ENCODE measurements around the gene LRRK2.
"Not testable (repeated sequence)": the region's sequence is repeated elsewhere in the genome, so short reads cannot be mapped to it uniquely, and the experiment has no call there.

The LRRK2 gene

GRCh38 chr12:40330180-40330579 lies 105.4 kb downstream of the LRRK2 start:
- peaks cover 27% of the 10 kb centered on the region for H3K9me3 Mint-ChIP-seq
- H3K36me3 Mint-ChIP-seq (ENCODE audit: low read depth) = peaks cover 83% of the 10 kb centered on the region
- no peaks in the 10 kb centered on the region for H3K27me3 Mint-ChIP-seq
- no peaks in the 10 kb centered on the region for H3K4me1 Mint-ChIP-seq (ENCODE audit: low read depth)
- no peak overlapping the region for H3K4me3 Mint-ChIP-seq
- intact Hi-C loops (cut with micrococcal nuclease) = no loop called here
- no peak overlapping the region for H3K27ac Mint-ChIP-seq

GRCh38 chr12:40331886-40332285 lies 107.1 kb downstream of the LRRK2 start:
- Mint-ChIP-seq H3K27me3 (no peaks in the 10 kb centered on the region), H3K27ac (no peak overlapping the region), H3K9me3 (peaks cover 27% of the 10 kb centered on the region), H3K4me1 (ENCODE audit: low read depth) (no peaks in the 10 kb centered on the region), H3K36me3 (ENCODE audit: low read depth) (peaks cover 87% of the 10 kb centered on the region), H3K4me3 (no peak overlapping the region)
- intact Hi-C loops (cut with micrococcal nuclease) = no loop called here

DNA sequence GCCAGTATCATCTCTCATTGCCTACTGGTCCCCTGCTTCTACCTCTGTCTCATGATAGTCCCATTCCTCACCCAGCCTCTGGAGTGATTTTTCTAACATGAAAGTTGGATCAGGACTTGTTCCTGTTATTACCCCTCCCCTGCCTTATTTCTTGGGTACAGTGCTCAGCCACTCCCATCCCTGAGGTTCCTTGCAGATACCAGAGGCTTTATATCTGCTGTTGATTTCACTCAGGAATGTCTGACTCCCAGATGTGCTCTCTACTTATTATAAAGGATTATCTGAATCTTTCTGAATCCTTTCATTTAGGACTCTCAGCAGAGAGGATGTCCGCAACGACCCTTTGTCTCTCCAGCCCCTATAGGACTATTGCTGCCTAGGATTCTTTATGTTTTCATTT lies 111.2 kb downstream of the LRRK2 start:
- no peaks in the 10 kb centered on the region for H3K27me3 Mint-ChIP-seq
- peaks cover 76% of the 10 kb centered on the region for H3K36me3 Mint-ChIP-seq (ENCODE audit: low read depth)
- intact Hi-C loops (cut with micrococcal nuclease) = no loop called here
- H3K4me1 Mint-ChIP-seq (ENCODE audit: low read depth) = no peaks in the 10 kb centered on the region
- H3K9me3 Mint-ChIP-seq = peaks cover 3% of the 10 kb centered on the region
- H3K27ac Mint-ChIP-seq = no peak overlapping the region
- no peak overlapping the region for H3K4me3 Mint-ChIP-seq

DNA sequence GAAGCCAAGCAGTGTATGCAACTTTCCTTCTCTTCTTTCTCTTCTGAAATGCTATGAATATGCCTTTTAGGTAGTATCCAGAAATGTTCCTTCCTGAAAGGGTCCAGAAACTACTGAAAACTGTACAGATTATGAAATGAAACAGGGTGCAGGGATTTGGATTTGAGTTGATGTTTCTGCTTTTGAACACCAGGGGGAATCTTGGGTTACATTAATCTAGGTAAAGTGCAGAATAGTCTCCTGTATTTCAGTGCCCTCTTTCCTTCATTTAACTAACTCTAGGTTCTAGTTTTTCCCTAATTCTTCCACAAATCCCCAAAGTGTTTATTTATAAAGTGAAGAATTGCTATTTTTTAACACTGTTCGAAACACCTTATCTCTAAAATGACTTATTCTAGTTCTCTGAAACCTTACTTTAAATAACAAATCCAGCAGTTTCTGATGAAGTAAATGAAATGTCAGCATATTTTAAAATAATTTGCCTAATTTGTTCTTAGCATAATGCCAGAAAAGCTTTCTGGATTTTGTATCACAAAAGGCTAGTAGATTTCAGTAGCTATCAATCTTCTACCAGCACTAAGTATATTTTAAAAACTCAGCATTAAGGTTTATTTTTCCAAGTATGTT lies 111.9 kb downstream of the LRRK2 start:
- Mint-ChIP-seq H3K4me3 (no peak overlapping the region), H3K36me3 (ENCODE audit: low read depth) (peaks cover 80% of the 10 kb centered on the region), H3K27ac (no peak overlapping the region), H3K4me1 (ENCODE audit: low read depth) (no peaks in the 10 kb centered on the region), H3K27me3 (no peaks in the 10 kb centered on the region), H3K9me3 (no peaks in the 10 kb centered on the region)
- intact Hi-C loops (cut with micrococcal nuclease) = no loop called here

- H3K4me3 Mint-ChIP-seq = no peak overlapping the region
- H3K36me3 Mint-ChIP-seq (ENCODE audit: low read depth) = peaks cover 80% of the 10 kb centered on the region
- intact Hi-C loops (cut with micrococcal nuclease) = no loop called here
- H3K27me3 Mint-ChIP-seq = no peaks in the 10 kb centered on the region
- H3K4me1 Mint-ChIP-seq (ENCODE audit: low read depth) = no peaks in the 10 kb centered on the region
- H3K9me3 Mint-ChIP-seq = no peaks in the 10 kb centered on the region
- H3K27ac Mint-ChIP-seq = no peak overlapping the region
Measured at GRCh38 chr12:40338071-40338470, 113.3 kb downstream of the LRRK2 start.

- Mint-ChIP-seq H3K36me3 (ENCODE audit: low read depth) (peaks cover 74% of the 10 kb centered on the region), H3K9me3 (no peaks in the 10 kb centered on the region), H3K4me1 (ENCODE audit: low read depth) (no peaks in the 10 kb centered on the region), H3K27ac (no peak overlapping the region), H3K27me3 (no peaks in the 10 kb centered on the region), H3K4me3 (no peak overlapping the region)
- intact Hi-C loops (cut with micrococcal nuclease) = no loop called here
Measured at GRCh38 chr12:40338621-40339020, 113.8 kb downstream of the LRRK2 start.

DNA sequence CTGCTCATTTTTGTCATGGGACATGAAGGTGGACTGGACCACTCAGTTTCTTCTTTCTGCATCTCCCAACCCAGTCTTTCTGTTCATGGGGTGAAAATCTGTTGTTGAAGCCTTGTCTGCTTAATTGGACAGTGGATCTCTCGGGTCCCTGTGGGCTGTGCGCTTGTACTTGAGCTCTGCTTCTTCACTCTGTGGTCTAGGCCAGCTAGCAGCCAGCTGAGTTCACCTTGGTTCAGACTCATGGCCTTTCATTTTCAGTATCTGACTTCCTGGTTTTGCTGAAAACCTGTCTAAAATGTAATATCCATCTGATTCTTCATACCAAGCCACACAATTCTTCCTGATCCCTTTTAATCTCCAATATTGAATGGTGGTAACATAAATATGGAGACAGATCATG lies 117.2 kb downstream of the LRRK2 start:
- intact Hi-C loops (cut with micrococcal nuclease) = no loop called here
- Mint-ChIP-seq H3K27ac (no peak overlapping the region), H3K4me1 (ENCODE audit: low read depth) (no peaks in the 10 kb centered on the region), H3K9me3 (no peaks in the 10 kb centered on the region), H3K27me3 (no peaks in the 10 kb centered on the region), H3K36me3 (ENCODE audit: low read depth) (peaks cover 51% of the 10 kb centered on the region), H3K4me3 (no peak overlapping the region)

DNA sequence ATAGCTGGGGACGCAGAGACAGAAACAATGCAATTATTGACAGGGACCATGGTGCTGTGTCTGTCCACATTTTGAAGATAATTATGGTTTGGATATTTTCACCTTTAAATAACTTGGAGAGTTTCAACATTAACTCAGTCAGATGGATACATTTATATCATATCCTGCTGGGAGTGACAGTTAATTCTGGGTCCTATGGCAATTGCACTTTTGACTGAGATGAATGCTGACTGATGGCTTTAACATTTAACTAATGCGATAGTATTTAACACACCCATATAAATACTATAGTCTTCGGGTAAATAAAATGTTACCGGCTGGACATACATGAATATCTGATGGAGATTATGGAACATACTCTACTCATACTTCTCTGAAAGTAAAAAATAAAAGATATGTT lies 118.3 kb downstream of the LRRK2 start:
- no peak overlapping the region for H3K27ac Mint-ChIP-seq
- no peaks in the 10 kb centered on the region for H3K9me3 Mint-ChIP-seq
- H3K27me3 Mint-ChIP-seq = no peaks in the 10 kb centered on the region
- peaks cover 40% of the 10 kb centered on the region for H3K36me3 Mint-ChIP-seq (ENCODE audit: low read depth)
- intact Hi-C loops (cut with micrococcal nuclease) = no loop called here
- no peak overlapping the region for H3K4me3 Mint-ChIP-seq
- H3K4me1 Mint-ChIP-seq (ENCODE audit: low read depth) = no peaks in the 10 kb centered on the region

DNA sequence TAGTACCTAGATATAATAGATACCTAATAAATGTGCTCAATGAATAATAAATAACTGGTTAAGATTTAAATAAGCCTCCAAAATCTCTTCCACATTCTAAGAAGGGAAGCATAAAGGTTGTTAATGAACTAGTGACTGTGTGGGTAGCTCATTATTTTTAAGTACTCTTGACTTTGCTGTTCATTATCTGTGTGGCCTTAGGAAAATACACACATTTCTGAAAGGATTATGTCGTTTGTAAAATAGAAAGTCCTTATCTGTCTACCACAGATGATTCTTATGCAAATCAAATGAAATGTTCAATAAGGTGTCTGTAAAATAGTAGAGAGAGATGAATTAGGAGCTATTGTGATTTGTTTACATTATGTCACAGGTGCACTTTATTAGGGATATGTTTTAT lies 119.5 kb downstream of the LRRK2 start:
- Mint-ChIP-seq H3K27me3 (no peaks in the 10 kb centered on the region), H3K9me3 (no peaks in the 10 kb centered on the region), H3K4me1 (ENCODE audit: low read depth) (no peaks in the 10 kb centered on the region), H3K27ac (no peak overlapping the region), H3K36me3 (ENCODE audit: low read depth) (peaks cover 43% of the 10 kb centered on the region), H3K4me3 (no peak overlapping the region)
- intact Hi-C loops (cut with micrococcal nuclease) = no loop called here

DNA sequence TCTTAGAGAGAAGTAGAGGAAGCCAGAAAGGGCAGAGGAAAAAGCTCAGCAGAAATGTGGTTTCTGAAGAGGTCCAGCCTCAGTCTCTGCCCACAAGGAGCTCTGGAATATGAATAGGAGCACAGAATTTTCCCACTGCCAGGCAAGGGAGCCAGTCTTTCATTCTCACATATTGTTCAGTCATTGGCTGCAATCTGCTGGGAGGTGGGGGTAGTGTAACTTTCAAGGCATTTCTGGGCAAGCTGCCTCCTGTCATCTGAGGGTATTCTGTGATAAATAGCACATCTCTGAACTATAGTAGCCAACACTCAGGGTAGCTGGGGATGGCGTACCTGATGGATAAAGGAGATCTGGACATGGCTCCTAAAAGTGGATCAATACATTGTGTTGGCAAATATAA lies 127.2 kb downstream of the LRRK2 start:
- H3K36me3 Mint-ChIP-seq (ENCODE audit: low read depth) = peaks cover 77% of the 10 kb centered on the region
- H3K27ac Mint-ChIP-seq = no peak overlapping the region

GRCh38 chr12:40375076-40375475 lies 150.3 kb downstream of the LRRK2 start:
- no peaks in the 10 kb centered on the region for H3K36me3 Mint-ChIP-seq (ENCODE audit: low read depth)
- intact Hi-C loops (cut with micrococcal nuclease) = no loop called here

More for the DNA sequence above, 127.2 kb downstream of the LRRK2 start:
- no peaks in the 10 kb centered on the region for H3K4me1 Mint-ChIP-seq (ENCODE audit: low read depth)
- intact Hi-C loops (cut with micrococcal nuclease) = no loop called here
- no peak overlapping the region for H3K4me3 Mint-ChIP-seq
- H3K9me3 Mint-ChIP-seq = no peaks in the 10 kb centered on the region
- H3K27me3 Mint-ChIP-seq = no peaks in the 10 kb centered on the region

GRCh38 chr12:40376533-40377267 lies 151.9 kb downstream of the LRRK2 start:
- H3K4me3 Mint-ChIP-seq = no peak overlapping the region
- H3K27ac Mint-ChIP-seq = no peak overlapping the region
- no peaks in the 10 kb centered on the region for H3K4me1 Mint-ChIP-seq (ENCODE audit: low read depth)
- no peaks in the 10 kb centered on the region for H3K36me3 Mint-ChIP-seq (ENCODE audit: low read depth)
- no peaks in the 10 kb centered on the region for H3K27me3 Mint-ChIP-seq
- H3K9me3 Mint-ChIP-seq = no peaks in the 10 kb centered on the region
- intact Hi-C loops (cut with micrococcal nuclease) = no loop called here

More at GRCh38 chr12:40375076-40375475, 150.3 kb downstream of the LRRK2 start:
- Mint-ChIP-seq H3K9me3 (no peaks in the 10 kb centered on the region), H3K4me1 (ENCODE audit: low read depth) (no peaks in the 10 kb centered on the region), H3K27ac (no peak overlapping the region), H3K27me3 (no peaks in the 10 kb centered on the region), H3K4me3 (no peak overlapping the region)

DNA sequence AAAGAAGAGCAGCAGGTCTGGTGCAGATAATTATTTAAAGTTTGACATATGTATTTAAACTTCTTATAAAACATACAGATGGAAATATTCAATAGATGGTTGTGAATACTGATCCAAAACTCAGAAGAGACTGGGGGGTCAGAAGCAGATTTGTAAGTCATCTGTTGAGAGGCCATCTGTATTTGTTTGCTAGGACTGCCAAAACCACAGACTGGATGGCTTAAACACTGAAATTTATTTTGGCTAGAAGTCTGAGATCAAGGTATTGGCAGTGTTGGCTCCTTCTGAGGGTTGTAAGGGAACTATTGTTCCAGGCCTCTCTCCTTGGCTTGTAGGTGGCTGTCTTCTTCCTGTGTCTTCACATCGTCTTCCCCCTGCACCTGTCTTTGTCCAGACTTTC lies 153.9 kb downstream of the LRRK2 start:
- no peak overlapping the region for H3K27ac Mint-ChIP-seq
- intact Hi-C loops (cut with micrococcal nuclease) = no loop called here
- no peaks in the 10 kb centered on the region for H3K36me3 Mint-ChIP-seq (ENCODE audit: low read depth)
- no peaks in the 10 kb centered on the region for H3K9me3 Mint-ChIP-seq
- no peak overlapping the region for H3K4me3 Mint-ChIP-seq
- H3K27me3 Mint-ChIP-seq = no peaks in the 10 kb centered on the region
- H3K4me1 Mint-ChIP-seq (ENCODE audit: low read depth) = no peaks in the 10 kb centered on the region

- intact Hi-C loops (cut with micrococcal nuclease) = no loop called here
- Mint-ChIP-seq H3K27me3 (no peaks in the 10 kb centered on the region), H3K4me3 (no peak overlapping the region), H3K36me3 (ENCODE audit: low read depth) (no peaks in the 10 kb centered on the region), H3K27ac (no peak overlapping the region), H3K4me1 (ENCODE audit: low read depth) (no peaks in the 10 kb centered on the region), H3K9me3 (no peaks in the 10 kb centered on the region)
Measured at GRCh38 chr12:40382217-40382616, 157.4 kb downstream of the LRRK2 start.

DNA sequence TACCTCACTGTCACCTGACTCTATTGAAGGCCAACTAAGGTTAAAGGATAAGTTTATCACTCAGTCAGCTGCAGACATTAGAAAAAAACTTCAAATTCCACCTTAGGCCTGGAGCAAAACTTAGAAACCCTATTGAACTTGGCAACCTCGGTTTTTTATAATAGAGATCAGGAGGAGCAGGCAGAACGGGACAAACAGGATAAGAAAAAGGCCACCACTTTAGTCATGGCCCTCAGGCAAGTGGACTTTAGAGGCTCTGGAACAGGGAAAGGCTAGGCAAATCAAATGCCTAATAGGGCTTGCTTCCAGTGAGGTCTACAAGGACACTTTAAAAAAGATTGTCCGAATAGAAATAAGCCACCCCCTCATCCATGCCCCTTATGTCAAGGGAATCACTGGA lies 162.5 kb downstream of the LRRK2 start:
- intact Hi-C loops (cut with micrococcal nuclease); H3K9me3 Mint-ChIP-seq; H3K36me3 Mint-ChIP-seq (ENCODE audit: low read depth); H3K4me3 Mint-ChIP-seq; H3K27ac Mint-ChIP-seq; H3K27me3 Mint-ChIP-seq; H3K4me1 Mint-ChIP-seq (ENCODE audit: low read depth): not testable (repeated sequence)

Measured in dendritic cell treated with granulocyte-macrophage colony-stimulating factor and Interleukin-4, amounts not matched to agents 40 ng/mL and 50 ng/mL, for 4 days (primary cell).